Epithelial cell of proximal tubule (primary cell): ENCODE results near the gene DNAH11. TPM values are rescaled to one million over a fixed set of nuclear protein-coding genes. Genes with fewer than 3 reads are reported as not detected.
A peak's percentile ranks its signal among the peaks of the same experiment; 100 is the strongest.

Source experiments
- DNase-seq: peaks from one replicate; pipeline ENCODE4 v3.0.0-alpha.2; 2011; ENCODE audit warnings: low read depth
- H3K4me3 ChIP-seq: 2 replicates; pipeline ENCODE4 v1.5.1; 2011; ENCODE audit warnings: low read depth, mild to moderate bottlenecking, low read length
- CTCF ChIP-seq: conservative IDR thresholded peaks from 2 replicates; pipeline ENCODE4 v1.5.1; 2012; ENCODE audit warnings: low read depth, mild to moderate bottlenecking, low read length
- total RNA-seq: library from RNA; depleted of rRNA; stranded (reverse); fragments of >200 nt; gene quantifications from 2 replicates; pipeline ENCODE4 v1.2.3, GENCODE V29; 2015

The DNAH11 gene
- total RNA-seq, 1 donor from 2014 or later = 2.8 TPM

- DNase-seq = no peak
- TF ChIP-seq CTCF = no peak
- no peak overlapping the region for H3K4me3 ChIP-seq
Measured at GRCh38 chr7:21562385-21562784, 19.5 kb downstream of the DNAH11 start.

- TF ChIP-seq CTCF = no peak
- H3K4me3 ChIP-seq = no peak overlapping the region
- no peak for DNase-seq
Measured at GRCh38 chr7:21565614-21566013, 22.8 kb downstream of the DNAH11 start.

GRCh38 chr7:21566094-21566493, 23.3 kb downstream of the DNAH11 start:
- peak; percentile 35 for DNase-seq
- H3K4me3 ChIP-seq = no peak overlapping the region
- TF ChIP-seq CTCF = no peak

- no peak for DNase-seq
- peak; percentile 33 for TF ChIP-seq CTCF
Measured at GRCh38 chr7:21568762-21569161, 25.9 kb downstream of the DNAH11 start.

GRCh38 chr7:21572331-21573313, 29.8 kb downstream of the DNAH11 start:
- no peak for TF ChIP-seq CTCF
- no peak for DNase-seq
- H3K4me3 ChIP-seq = no peak overlapping the region

More at GRCh38 chr7:21568762-21569161, 25.9 kb downstream of the DNAH11 start:
- no peak overlapping the region for H3K4me3 ChIP-seq

- no peak for TF ChIP-seq CTCF
- no peak for DNase-seq
- no peak overlapping the region for H3K4me3 ChIP-seq
Measured at GRCh38 chr7:21579341-21580072, 36.7 kb downstream of the DNAH11 start.
